Islet of Langerhans (tissue), 1 donor: ENCODE results near the gene ADCY10.

Source experiments
- FAIRE-seq: peaks from one replicate; lab custom pipeline; 2011; peaks lifted over from hg19 to GRCh38; lab: Jason Lieb, UNC

Gene ADCY10

GRCh38 chr1:167927046-167927754 lies 13.3 kb upstream of the ADCY10 start:
- no peak for FAIRE-seq

GRCh38 chr1:167926486-167926997 lies 12.6 kb upstream of the ADCY10 start:
- no peak for FAIRE-seq

DNA sequence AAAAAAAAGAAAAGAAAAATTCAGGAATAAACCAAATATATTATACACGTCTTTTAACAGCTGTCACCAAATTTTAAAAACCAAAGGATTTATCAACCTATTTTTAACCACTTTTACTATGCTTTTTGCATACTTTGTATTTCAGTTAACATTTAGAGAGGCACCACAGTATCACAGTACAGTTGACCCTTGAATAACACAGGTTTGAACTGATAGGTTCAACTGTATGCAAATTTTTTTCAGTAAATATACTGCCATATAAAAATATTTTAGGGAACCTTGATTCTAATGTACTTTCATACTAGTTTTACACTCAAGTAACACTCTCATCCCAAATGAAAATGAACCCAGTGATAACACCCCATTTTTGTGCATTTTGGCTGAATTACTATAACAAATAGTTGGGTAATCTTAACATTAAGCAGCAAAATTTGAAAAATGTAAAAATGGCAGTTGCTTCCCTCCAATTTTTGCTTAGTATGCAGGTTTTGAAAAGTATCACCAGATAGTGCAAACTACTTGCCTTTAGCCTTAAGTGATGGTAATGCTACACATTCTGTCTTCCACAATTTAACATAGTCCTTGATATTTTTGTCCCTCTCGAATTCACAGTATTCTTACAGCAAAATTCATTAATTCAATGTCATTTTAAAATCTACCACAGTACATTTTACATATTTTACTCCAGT lies 10.8 kb upstream of the ADCY10 start:
- FAIRE-seq: no peak

DNA sequence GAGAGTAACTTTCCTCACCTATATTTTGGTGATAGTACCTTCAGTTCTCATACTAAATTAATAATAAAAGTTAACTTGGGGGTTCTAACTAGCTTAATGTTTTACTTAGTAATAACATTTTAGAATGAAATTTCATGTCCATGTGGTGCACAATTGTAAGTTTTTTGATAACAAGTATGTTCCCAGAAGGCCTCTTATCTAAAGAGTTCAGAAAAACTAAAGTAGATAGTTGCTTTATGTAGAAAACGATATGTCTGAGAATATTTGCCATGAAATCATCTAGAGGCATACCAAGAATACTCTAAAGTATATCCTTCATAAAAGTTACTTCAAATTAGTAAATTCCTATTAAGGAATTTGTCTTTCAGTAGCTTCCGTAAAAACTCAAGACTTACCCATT lies 10.2 kb upstream of the ADCY10 start:
- FAIRE-seq: peak; percentile 43

DNA sequence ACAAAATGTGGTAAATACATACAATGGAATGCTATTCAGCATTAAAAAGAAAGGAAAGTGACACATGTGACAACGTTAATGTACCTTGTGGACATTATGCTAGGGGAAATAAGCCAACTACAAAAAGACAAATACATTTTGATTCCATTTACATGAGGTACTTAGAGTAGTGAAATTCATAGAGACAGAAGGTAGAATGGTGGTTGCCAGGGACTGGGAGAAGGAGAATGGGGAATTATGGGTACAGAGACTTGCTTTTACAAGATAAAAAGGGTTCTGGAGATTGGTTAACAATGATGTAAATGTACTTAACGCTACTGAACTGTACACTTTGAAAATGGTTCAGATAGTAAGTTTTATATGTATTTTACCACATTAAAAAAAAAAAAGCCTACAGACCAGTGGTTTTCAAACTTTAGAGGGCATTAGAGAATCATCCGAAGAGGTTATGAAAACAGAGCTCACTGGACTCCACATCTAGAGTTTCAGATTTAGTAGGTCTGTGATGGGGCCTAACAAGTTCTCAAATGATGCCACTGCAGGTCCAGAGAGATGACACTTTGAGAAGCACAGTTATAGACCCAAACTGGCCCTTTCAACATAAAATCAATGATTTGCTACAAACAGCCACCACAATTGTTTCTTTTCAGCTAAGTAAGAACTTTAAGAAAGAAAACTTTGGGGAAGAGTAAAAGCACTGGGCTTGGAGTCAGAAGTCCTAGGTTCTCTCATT lies 9.6 kb upstream of the ADCY10 start:
- peak; percentile 98 for FAIRE-seq

DNA sequence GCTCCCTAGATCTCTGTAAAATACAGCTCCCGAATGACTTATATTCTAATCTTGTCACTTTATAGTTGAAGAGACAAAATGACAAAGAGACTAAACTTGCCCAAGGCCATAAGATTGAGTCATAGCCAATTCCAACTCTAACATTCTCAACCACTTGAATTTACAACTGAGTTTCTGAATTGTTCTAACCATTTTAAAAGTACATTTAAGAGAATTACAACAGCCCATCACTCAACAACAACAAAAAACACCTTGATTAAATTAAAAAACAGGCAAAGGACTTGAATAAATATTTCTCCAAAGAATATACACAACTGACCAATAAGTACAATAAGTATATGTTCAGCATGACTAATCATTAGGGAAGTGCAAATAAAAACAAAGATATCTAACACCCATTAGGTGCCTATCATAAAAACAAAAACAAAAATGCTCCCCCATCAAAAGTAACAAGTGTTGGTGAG lies 8.7 kb upstream of the ADCY10 start:
- FAIRE-seq: peak; percentile 21

GRCh38 chr1:167922023-167922422 lies 8.1 kb upstream of the ADCY10 start:
- no peak for FAIRE-seq

DNA sequence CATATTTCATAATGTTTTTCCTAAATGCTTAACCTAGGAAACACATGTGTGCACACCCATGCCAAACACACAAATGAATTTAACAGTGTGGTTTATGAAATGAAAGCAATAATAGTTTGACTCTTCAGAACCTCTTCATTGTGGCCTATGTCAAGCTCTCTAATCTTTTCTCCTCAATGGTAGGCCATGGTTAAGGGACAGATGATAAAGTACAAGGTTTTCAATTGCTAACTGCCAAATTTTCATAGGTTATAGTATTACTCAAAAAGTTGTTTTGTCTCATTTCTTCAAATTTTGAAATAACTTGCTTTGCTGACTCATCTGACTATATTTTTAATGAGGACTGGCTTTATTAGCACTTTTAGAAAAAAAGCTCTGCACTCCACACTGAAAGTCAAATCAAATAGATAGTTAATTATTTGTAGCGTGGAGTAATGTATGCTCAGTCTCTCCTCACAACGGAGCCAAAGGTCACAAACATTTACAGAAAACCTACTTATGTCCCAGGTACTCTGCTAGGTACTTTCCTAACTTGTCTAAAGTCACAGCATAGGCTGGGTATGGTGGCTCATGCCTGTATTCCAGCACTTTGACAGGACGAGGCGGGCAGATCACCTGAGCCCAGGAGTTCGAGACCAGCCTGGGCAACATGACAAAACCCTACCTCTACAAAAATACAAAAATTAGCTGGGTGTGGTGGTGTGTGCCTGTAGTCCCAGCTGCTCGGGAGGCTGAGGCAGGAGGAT lies 3.0 kb upstream of the ADCY10 start:
- FAIRE-seq: peak; percentile 13

GRCh38 chr1:167915569-167915968 lies 1.6 kb upstream of the ADCY10 start:
- FAIRE-seq: no peak

- FAIRE-seq: no peak
Measured at GRCh38 chr1:167912294-167912693, 1.6 kb downstream of the ADCY10 start.

- FAIRE-seq: no peak
Measured at GRCh38 chr1:167911413-167911812, 2.5 kb downstream of the ADCY10 start.

DNA sequence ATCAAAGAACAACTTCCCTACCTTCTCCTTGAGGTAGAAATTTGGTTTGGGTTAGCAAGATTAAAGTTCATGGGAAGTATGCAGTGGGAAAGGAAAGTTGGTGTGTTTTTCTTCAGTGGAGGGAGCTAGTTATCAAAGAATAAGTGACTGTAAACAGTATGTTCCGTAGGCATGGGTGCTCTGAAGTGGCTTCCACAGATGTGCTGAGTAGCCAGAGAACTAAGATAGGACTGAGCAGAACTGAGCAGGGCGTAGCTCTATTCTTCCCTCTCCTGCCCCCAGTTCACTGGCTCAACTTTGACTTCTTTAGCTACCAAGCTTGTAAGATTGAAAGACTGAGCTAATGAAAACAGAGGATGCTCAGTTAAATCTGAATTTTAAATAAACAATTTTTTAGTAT lies 3.4 kb downstream of the ADCY10 start:
- no peak for FAIRE-seq

- FAIRE-seq: no peak
Measured at GRCh38 chr1:167909691-167910180, 4.2 kb downstream of the ADCY10 start.

- no peak for FAIRE-seq
Measured at GRCh38 chr1:167905671-167906070, 8.3 kb downstream of the ADCY10 start.

- no peak for FAIRE-seq
Measured at GRCh38 chr1:167905182-167905581, 8.8 kb downstream of the ADCY10 start.

- FAIRE-seq: no peak
Measured at GRCh38 chr1:167904652-167905130, 9.2 kb downstream of the ADCY10 start.

DNA sequence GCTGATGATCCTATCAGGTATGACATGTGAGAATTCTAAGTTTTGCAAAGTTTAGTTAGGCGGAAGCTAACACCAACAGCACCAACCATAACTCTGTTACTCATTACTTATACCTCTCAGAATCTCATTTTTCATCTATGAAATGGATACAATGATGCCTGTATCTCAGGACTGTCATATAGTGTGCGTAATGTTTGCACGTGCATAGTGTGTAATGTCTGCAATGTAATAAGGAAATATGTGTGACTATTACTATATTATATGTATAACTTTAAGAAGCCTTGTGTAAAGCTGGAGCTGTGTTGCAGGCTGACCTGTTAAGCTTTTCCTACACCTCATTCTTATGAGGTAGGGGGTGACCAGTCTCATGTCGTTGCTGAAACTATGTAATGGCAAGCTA lies 13.0 kb downstream of the ADCY10 start:
- FAIRE-seq: no peak

- FAIRE-seq: no peak
Measured at GRCh38 chr1:167899253-167899681, 14.7 kb downstream of the ADCY10 start.

- FAIRE-seq: no peak
Measured at GRCh38 chr1:167898578-167899222, 15.2 kb downstream of the ADCY10 start.

- no peak for FAIRE-seq
Measured at GRCh38 chr1:167893798-167894197, 20.1 kb downstream of the ADCY10 start.

DNA sequence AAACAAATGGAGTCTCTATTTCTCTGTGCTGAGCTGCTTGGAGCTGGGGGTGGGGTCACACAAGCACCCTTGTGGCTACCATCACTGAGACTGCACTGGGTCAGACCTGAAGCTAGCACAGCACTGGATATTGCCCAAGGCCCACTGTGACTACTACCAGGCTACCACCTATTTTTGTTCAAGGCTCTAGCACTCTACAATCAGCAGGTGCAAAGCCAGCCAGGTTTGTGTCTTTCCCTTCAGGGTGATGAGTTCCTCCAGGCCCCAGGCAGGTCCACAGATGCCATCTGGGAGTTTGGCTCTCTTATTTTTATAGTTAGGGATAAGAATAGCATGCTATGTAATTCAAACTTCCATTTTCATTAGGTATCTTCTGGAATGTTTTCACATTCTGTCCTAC lies 23.5 kb downstream of the ADCY10 start:
- no peak for FAIRE-seq
